CD4-positive, alpha-beta memory T cell (primary cell): ENCODE measurements around the gene PEPD. TPM values are rescaled to one million over a fixed set of nuclear protein-coding genes. Genes with fewer than 3 reads are reported as not detected.
A peak's percentile ranks its signal among the peaks of the same experiment; 100 is the strongest.

Experiments
- CTCF ChIA-PET: fragments of 350-600 bp; sonication (Branson Sonifier 250); formaldehyde crosslinking; loops from one replicate; lab custom pipeline; 2021; ENCODE audit warnings: inconsistent platforms; ENCODE audit not compliant: partially characterized antibody; lab: Charles Lee
- POLR2A ChIA-PET: fragments of 350-600 bp; sonication (Branson Sonifier 250); formaldehyde crosslinking; loops from one replicate; lab custom pipeline; 2021; ENCODE audit not compliant: partially characterized antibody; lab: Charles Lee
- DNase-seq, 5 donors: peaks; one replicate each; pipeline versions ENCODE4 v3.0.0 to v3.0.0-alpha.2; 2020 to 2022; ENCODE audit warnings: mixed read lengths in 1 of 5
- H3K27ac ChIP-seq: one replicate; pipeline ENCODE4 v1.7.0; 2013; ENCODE audit warnings: low read depth, low read length
- H3K27me3 ChIP-seq: 2 replicates; pipeline ENCODE4 v1.7.0; 2013; ENCODE audit warnings: mild to moderate bottlenecking, low read length, moderate library complexity; ENCODE audit not compliant: insufficient read depth
- H3K36me3 ChIP-seq: 2 replicates; pipeline ENCODE4 v1.7.0; 2013; ENCODE audit warnings: mild to moderate bottlenecking, low read length, moderate library complexity; ENCODE audit not compliant: insufficient read depth
- H3K4me1 ChIP-seq: 2 replicates; pipeline ENCODE4 v1.7.0; 2013; ENCODE audit warnings: mild to moderate bottlenecking, low read length, moderate library complexity; ENCODE audit not compliant: insufficient read depth
- H3K4me3 ChIP-seq, 2 donors: one replicate each; pipeline ENCODE4 v1.7.0; 2013; ENCODE audit warnings: low read length in 2 of 2, mild to moderate bottlenecking in 1 of 2
- H3K9me3 ChIP-seq, 2 donors: one replicate each; pipeline ENCODE4 v1.7.0; 2013; ENCODE audit warnings: low read length in 2 of 2, control low read depth in 1 of 2; ENCODE audit not compliant: control insufficient read depth in 1 of 2
- H3K27ac Mint-ChIP-seq, 7 donors: one replicate each; pipeline ENCODE4 v1.8.0; 2020 to 2021; ENCODE audit warnings: mixed read lengths in 7 of 7, mild to moderate bottlenecking in 6 of 7, inconsistent platforms in 3 of 7, moderate library complexity in 3 of 7
- H3K27me3 Mint-ChIP-seq, 2 donors: one replicate each; pipeline ENCODE4 v1.8.0; 2020 to 2021; ENCODE audit warnings: mixed read lengths in 2 of 2
- H3K36me3 Mint-ChIP-seq, 2 donors: one replicate each; pipeline ENCODE4 v1.8.0; 2020 to 2021; ENCODE audit warnings: mixed read lengths in 2 of 2, inconsistent platforms in 1 of 2, mild to moderate bottlenecking in 1 of 2
- H3K4me1 Mint-ChIP-seq, 4 donors: one replicate each; pipeline ENCODE4 v1.8.0; 2020 to 2021; ENCODE audit warnings: mixed read lengths in 4 of 4, mild to moderate bottlenecking in 1 of 4
- H3K4me3 Mint-ChIP-seq, 8 donors: one replicate each; pipeline ENCODE4 v1.8.0; 2020 to 2021; ENCODE audit warnings: mixed read lengths in 8 of 8, mild to moderate bottlenecking in 7 of 8, moderate library complexity in 6 of 8, inconsistent platforms in 3 of 8
- H3K9me3 Mint-ChIP-seq, 8 donors: one replicate each; pipeline ENCODE4 v1.8.0; 2020 to 2021; ENCODE audit warnings: mixed read lengths in 8 of 8, mild to moderate bottlenecking in 5 of 8, inconsistent platforms in 3 of 8, moderate library complexity in 1 of 8
- intact Hi-C: fragments of 100-400 bp; cut with micrococcal nuclease; formaldehyde crosslinking; loops from one replicate; pipeline ENCODE4 v1.15.1; 2023
- polyA plus RNA-seq, 2 donors: library from polyadenylated mRNA; unstranded; fragments of 300-500 nt; fragmentation: Illumina TruSeq; gene quantifications; one replicate each; pipeline ENCODE4 v1.2.3, GENCODE V29; 2021
- total RNA-seq, 2 experiments: library from RNA; stranded (reverse); gene quantifications; one replicate each; pipeline ENCODE4 v1.2.3, GENCODE V29; 2021

Gene PEPD
- total and polyA plus RNA-seq, 4 experiments from 2014 or later: 27.6 to 213 (median 77.8) TPM

GRCh38 chr19:33490041-33490451 is 31.5 kb downstream of the PEPD start:
- no peak for DNase-seq
- intact Hi-C loops: no loop called here
- Histone ChIP-seq H3K4me3 (no peak overlapping the region), H3K9me3 (no peaks in the 10 kb centered on the region), H3K36me3 (no peaks in the 10 kb centered on the region), H3K27ac (no peak overlapping the region), H3K4me1 (no peaks in the 10 kb centered on the region), H3K27me3 (no peaks in the 10 kb centered on the region)
- no peaks in the 10 kb centered on the region for H3K9me3 Mint-ChIP-seq
- ChIA-PET POLR2A (no interaction called here), CTCF (no interaction called here)
- H3K27me3 Mint-ChIP-seq: no peaks in the 10 kb centered on the region
- H3K36me3 Mint-ChIP-seq: peaks cover 14 to 21% of the 10 kb centered on the region in 2 donors
- H3K4me1 Mint-ChIP-seq: peaks cover 0 to 4% (median 0%) of the 10 kb centered on the region in 4 donors
- H3K27ac Mint-ChIP-seq: no peak overlapping the region
- no peak overlapping the region for H3K4me3 Mint-ChIP-seq

- intact Hi-C loops: no loop called here
- peaks cover 0 to 9% (median 4%) of the 10 kb centered on the region in 8 donors for H3K9me3 Mint-ChIP-seq
- no peaks in the 10 kb centered on the region for H3K27me3 Mint-ChIP-seq
- peaks cover 0 to 4% (median 0%) of the 10 kb centered on the region in 4 donors for H3K4me1 Mint-ChIP-seq
- no peaks in the 10 kb centered on the region for H3K36me3 ChIP-seq
- peaks cover 21 to 27% of the 10 kb centered on the region in 2 donors for H3K36me3 Mint-ChIP-seq
- no peak overlapping the region for H3K4me3 ChIP-seq
- no peak overlapping the region for H3K27ac Mint-ChIP-seq
- no peaks in the 10 kb centered on the region for H3K27me3 ChIP-seq
- no peaks in the 10 kb centered on the region for H3K9me3 ChIP-seq
- CTCF ChIA-PET: no interaction called here
- no peak for DNase-seq
- H3K4me3 Mint-ChIP-seq: no peak overlapping the region
- H3K4me1 ChIP-seq: no peaks in the 10 kb centered on the region
- POLR2A ChIA-PET: no interaction called here
- no peak overlapping the region for H3K27ac ChIP-seq
Measured at GRCh38 chr19:33488826-33489225, 32.8 kb downstream of the PEPD start.

DNA sequence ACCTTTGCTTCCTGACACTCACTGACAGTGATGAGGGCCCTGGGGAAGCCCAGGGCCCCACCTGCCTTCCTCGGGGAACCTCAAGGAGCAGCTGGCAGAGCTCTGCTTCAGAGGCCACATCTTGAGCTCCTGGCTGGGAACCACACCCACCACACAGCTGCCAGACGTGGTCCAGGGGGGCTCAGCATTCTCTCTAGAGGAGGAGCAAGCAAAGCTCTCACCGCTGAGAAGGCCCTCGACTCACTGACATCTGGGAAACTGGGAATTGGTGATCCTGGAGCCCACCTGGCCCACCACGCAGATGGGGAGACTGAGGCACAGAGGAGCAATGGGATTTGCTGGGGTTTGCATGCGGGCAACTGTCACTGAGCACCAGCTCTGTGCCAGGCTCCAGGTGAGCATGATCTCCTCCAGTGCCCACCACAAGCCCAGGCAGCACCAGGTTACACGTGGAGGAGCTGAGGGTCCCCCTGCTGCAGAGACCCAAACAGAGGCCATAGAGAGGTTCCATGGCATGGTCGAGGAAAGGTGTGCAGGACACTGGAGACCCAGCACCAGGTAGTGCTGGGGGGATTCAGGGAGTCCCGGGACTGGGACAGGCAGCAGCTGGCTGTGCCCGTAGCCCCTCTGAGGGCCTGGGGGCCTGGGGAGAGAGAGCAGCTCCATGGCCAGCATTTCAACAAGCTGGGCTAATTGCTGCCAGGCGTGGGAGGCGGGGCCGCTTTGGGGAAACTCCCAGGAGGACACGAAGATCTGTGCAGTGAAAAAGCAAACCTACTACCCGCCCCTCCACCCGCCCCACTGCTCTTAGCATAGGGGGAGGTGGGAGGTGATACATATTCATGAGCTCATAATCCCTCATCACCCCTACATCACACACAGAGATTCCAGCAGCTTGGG is 33.4 kb downstream of the PEPD start:
- H3K4me3 ChIP-seq: no peak overlapping the region
- no peaks in the 10 kb centered on the region for H3K27me3 ChIP-seq
- H3K27ac ChIP-seq: no peak overlapping the region
- Mint-ChIP-seq H3K4me3 (no peak overlapping the region), H3K4me1 (peaks cover 0 to 4% (median 0%) of the 10 kb centered on the region in 4 donors), H3K9me3 (peaks cover 1 to 14% (median 7%) of the 10 kb centered on the region in 8 donors), H3K36me3 (peaks cover 25 to 34% of the 10 kb centered on the region in 2 donors), H3K27ac (peak overlapping the region in 1 of 7 donors; percentile 51), H3K27me3 (no peaks in the 10 kb centered on the region)
- DNase-seq: no peak
- no peaks in the 10 kb centered on the region for H3K4me1 ChIP-seq
- POLR2A ChIA-PET: no interaction called here
- H3K36me3 ChIP-seq: no peaks in the 10 kb centered on the region
- CTCF ChIA-PET: no interaction called here
- intact Hi-C loops: no loop called here
- peaks cover 0 to 3% of the 10 kb centered on the region in 2 donors for H3K9me3 ChIP-seq

DNA sequence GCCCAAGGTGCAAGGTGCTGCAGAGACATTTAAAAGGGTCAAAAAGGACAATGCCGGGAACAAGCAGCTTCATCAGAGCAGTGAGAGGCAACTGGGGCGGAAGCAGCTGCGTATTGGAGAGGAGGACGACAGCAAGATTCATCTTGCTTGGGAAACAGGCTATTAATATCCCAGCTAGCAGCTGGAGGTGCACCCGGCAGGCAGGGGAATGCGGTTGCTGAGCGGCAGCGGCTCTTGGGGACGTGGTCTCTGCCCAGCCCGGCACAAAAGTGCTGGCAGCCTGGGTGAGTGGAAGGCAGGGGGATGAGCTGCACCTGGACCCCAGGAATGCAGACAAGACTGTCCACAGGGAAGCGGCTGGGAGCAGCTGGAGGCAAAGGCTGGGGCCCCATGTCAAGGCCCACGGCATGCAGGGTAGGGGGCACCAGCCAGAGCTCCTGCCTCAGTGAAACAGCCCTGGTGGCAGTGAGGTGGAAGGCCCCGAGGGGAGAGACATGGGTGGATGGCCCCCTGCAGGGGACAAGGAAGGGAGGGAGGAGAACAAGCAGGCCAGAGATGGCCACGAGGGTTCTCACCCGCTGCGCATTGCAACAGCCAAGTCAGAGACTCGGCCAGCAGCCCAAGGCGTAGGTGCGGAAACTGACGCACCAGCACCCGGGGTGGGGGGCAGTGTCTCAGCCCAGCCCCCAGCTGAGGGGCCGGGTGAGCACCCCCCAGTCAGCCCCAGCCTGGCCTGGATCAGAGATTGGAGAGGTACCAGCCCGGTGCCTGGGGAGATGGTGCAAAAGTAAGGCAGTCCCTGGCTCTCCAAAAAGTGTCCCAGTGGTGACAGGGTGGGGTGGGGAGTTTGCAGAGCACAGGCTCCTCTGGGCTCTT is 34.4 kb downstream of the PEPD start:
- intact Hi-C loops: no loop called here
- Histone ChIP-seq H3K36me3 (no peaks in the 10 kb centered on the region), H3K4me3 (no peak overlapping the region), H3K27ac (no peak overlapping the region), H3K27me3 (no peaks in the 10 kb centered on the region), H3K9me3 (peaks cover 0 to 4% of the 10 kb centered on the region in 2 donors), H3K4me1 (no peaks in the 10 kb centered on the region)
- no peak for DNase-seq
- Mint-ChIP-seq H3K4me3 (no peak overlapping the region), H3K4me1 (peaks cover 0 to 4% (median 0%) of the 10 kb centered on the region in 4 donors), H3K9me3 (peaks cover 3 to 21% (median 15%) of the 10 kb centered on the region in 8 donors), H3K27ac (no peak overlapping the region), H3K27me3 (no peaks in the 10 kb centered on the region), H3K36me3 (peaks cover 35 to 44% of the 10 kb centered on the region in 2 donors)
- ChIA-PET CTCF (no interaction called here), POLR2A (no interaction called here)

GRCh38 chr19:33486407-33486806 is 35.2 kb downstream of the PEPD start:
- Histone ChIP-seq H3K27ac (no peak overlapping the region), H3K4me3 (no peak overlapping the region), H3K36me3 (no peaks in the 10 kb centered on the region), H3K27me3 (no peaks in the 10 kb centered on the region), H3K4me1 (no peaks in the 10 kb centered on the region), H3K9me3 (peaks cover 0 to 4% of the 10 kb centered on the region in 2 donors)
- intact Hi-C loops: no loop called here
- peaks cover 0 to 4% (median 0%) of the 10 kb centered on the region in 4 donors for H3K4me1 Mint-ChIP-seq
- POLR2A ChIA-PET: no interaction called here
- H3K27ac Mint-ChIP-seq: no peak overlapping the region
- DNase-seq: no peak
- no peak overlapping the region for H3K4me3 Mint-ChIP-seq
- peaks cover 41 to 52% of the 10 kb centered on the region in 2 donors for H3K36me3 Mint-ChIP-seq
- CTCF ChIA-PET: no interaction called here
- H3K9me3 Mint-ChIP-seq: peaks cover 3 to 25% (median 15%) of the 10 kb centered on the region in 8 donors
- no peaks in the 10 kb centered on the region for H3K27me3 Mint-ChIP-seq

GRCh38 chr19:33484226-33484774 is 37.3 kb downstream of the PEPD start:
- DNase-seq: no peak
- Histone ChIP-seq H3K36me3 (no peaks in the 10 kb centered on the region), H3K27ac (no peak overlapping the region), H3K9me3 (peaks cover 0 to 4% of the 10 kb centered on the region in 2 donors), H3K4me3 (no peak overlapping the region), H3K4me1 (no peaks in the 10 kb centered on the region), H3K27me3 (no peaks in the 10 kb centered on the region)
- no peak overlapping the region for H3K4me3 Mint-ChIP-seq
- peaks cover 0 to 4% (median 0%) of the 10 kb centered on the region in 4 donors for H3K4me1 Mint-ChIP-seq
- peaks cover 3 to 27% (median 19%) of the 10 kb centered on the region in 8 donors for H3K9me3 Mint-ChIP-seq
- intact Hi-C loops: no loop called here
- H3K27me3 Mint-ChIP-seq: no peaks in the 10 kb centered on the region
- no peak overlapping the region for H3K27ac Mint-ChIP-seq
- ChIA-PET POLR2A (no interaction called here), CTCF (no interaction called here)
- peaks cover 56 to 68% of the 10 kb centered on the region in 2 donors for H3K36me3 Mint-ChIP-seq

DNA sequence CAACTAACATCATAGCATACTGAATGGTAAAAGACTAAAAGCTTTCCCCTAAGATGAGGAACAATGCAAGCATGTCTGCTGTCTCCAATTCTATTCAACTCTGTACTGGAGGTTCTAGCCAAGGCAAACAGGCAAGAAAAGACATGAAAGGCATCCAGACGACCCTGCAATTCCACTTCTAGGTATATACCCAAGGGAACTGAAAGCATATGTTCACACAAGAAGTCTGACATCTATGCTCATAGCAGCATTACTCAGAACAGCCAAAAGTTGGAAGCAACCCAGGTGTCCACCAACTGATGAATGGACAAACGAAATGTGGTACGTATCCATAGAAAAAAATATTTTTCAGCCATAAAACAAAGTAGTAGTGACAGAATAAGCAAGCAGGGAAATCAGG is 39.1 kb downstream of the PEPD start:
- H3K9me3 Mint-ChIP-seq: peaks cover 6 to 30% (median 19%) of the 10 kb centered on the region in 8 donors
- Histone ChIP-seq H3K9me3 (peaks cover 0 to 4% of the 10 kb centered on the region in 2 donors), H3K27me3 (no peaks in the 10 kb centered on the region), H3K27ac (no peak overlapping the region), H3K36me3 (peaks cover 5% of the 10 kb centered on the region), H3K4me1 (no peaks in the 10 kb centered on the region), H3K4me3 (no peak overlapping the region)
- peaks cover 66 to 83% of the 10 kb centered on the region in 2 donors for H3K36me3 Mint-ChIP-seq
- ChIA-PET POLR2A (no interaction called here), CTCF (no interaction called here)
- no peak overlapping the region for H3K27ac Mint-ChIP-seq
- DNase-seq: no peak
- no peaks in the 10 kb centered on the region for H3K27me3 Mint-ChIP-seq
- intact Hi-C loops: no loop called here
- no peak overlapping the region for H3K4me3 Mint-ChIP-seq
- peaks cover 0 to 4% (median 0%) of the 10 kb centered on the region in 4 donors for H3K4me1 Mint-ChIP-seq
